Measurements from ENCODE around the gene VMP1. TPM values are rescaled to one million over a fixed set of nuclear protein-coding genes. Genes with fewer than 3 reads are reported as not detected.
A peak's percentile ranks its signal among the peaks of the same experiment; 100 is the strongest.

Gene VMP1
- total and polyA plus RNA-seq, 2 of the 13 experiments (the other 11 are each of a cell fraction or from before 2014, with no cell fraction given): 186 to 271 TPM

DNA sequence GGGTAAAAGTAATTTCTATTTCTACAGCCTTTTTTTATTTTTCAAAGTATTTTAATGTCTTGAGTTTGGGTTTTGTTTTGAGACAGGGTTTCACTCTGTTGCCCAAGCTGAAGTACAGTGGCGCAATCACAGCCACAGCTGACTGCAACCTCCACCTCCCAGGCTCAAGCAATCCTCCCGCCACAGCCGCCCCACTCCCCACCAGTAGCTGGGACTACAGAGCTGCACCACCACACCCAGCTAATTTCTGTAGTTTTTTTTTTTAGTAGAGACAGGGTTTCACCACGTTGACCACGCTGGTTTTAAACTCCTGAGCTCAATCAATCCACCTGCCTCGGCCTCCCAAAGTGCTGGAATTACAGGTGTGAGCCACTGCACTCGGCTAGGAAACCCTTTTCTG, 141.3 kb downstream of the VMP1 start (continued):
- TF ChIP-seq ZNF101 (CRISPR knock-in tag; IDR thresholded peaks at IDR 0.05; ENCODE audit: borderline replicate concordance, low read depth) (no peak), ZBTB20 (CRISPR knock-in tag; IDR thresholded peaks at IDR 0.05; ENCODE audit: borderline replicate concordance, low read depth) (no peak), NFYB (CRISPR knock-in tag; IDR thresholded peaks at IDR 0.05) (no peak), BCL6 (CRISPR knock-in tag; IDR thresholded peaks at IDR 0.05) (peak; percentile 32; the same call in 1 of the 2 replicates), ZNF709 (CRISPR knock-in tag; IDR thresholded peaks at IDR 0.05) (no peak), NFKBIZ (CRISPR knock-in tag; IDR thresholded peaks at IDR 0.05) (0 out of 2 replicates have a peak, but pooled peaks have one; percentile 34), GATA4 (IDR thresholded peaks at IDR 0.05; ENCODE audit: borderline replicate concordance, low read depth) (no peak), JARID2 (CRISPR knock-in tag; IDR thresholded peaks at IDR 0.05; ENCODE audit: insufficient replicate concordance) (no peak), ZNF446 (CRISPR knock-in tag; IDR thresholded peaks at IDR 0.05) (no peak), NFIB (CRISPR knock-in tag; IDR thresholded peaks at IDR 0.05; ENCODE audit: borderline replicate concordance) (no peak), ZNF775 (CRISPR knock-in tag; IDR thresholded peaks at IDR 0.05; ENCODE audit: borderline replicate concordance) (no peak), KDM4B (CRISPR knock-in tag; IDR thresholded peaks at IDR 0.05) (no peak; the same call in 1 of the 2 replicates), TRIM24 (CRISPR knock-in tag; IDR thresholded peaks at IDR 0.05) (no peak), ZNF329 (CRISPR knock-in tag; IDR thresholded peaks at IDR 0.05; ENCODE audit: low read depth) (no peak), HOMEZ (CRISPR knock-in tag; IDR thresholded peaks at IDR 0.05; ENCODE audit: low read depth) (peak; percentile 59; the same call in 1 of the 2 replicates), ZFP36L2 (CRISPR knock-in tag; IDR thresholded peaks at IDR 0.05) (no peak), ESRRA (CRISPR knock-in tag; IDR thresholded peaks at IDR 0.05; ENCODE audit: low read depth) (no peak), MAF1 (CRISPR knock-in tag; IDR thresholded peaks at IDR 0.05; ENCODE audit: borderline replicate concordance) (no peak), ZNF724P (CRISPR knock-in tag; IDR thresholded peaks at IDR 0.05; ENCODE audit: borderline replicate concordance) (no peak)
- TF ChIP-seq, protein P1, sequence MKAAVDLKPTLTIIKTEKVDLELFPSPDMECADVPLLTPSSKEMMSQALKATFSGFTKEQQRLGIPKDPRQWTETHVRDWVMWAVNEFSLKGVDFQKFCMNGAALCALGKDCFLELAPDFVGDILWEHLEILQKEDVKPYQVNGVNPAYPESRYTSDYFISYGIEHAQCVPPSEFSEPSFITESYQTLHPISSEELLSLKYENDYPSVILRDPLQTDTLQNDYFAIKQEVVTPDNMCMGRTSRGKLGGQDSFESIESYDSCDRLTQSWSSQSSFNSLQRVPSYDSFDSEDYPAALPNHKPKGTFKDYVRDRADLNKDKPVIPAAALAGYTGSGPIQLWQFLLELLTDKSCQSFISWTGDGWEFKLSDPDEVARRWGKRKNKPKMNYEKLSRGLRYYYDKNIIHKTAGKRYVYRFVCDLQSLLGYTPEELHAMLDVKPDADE (CRISPR knock-in tag; IDR thresholded peaks at IDR 0.05): no peak
- TF ChIP-seq, protein P2, sequence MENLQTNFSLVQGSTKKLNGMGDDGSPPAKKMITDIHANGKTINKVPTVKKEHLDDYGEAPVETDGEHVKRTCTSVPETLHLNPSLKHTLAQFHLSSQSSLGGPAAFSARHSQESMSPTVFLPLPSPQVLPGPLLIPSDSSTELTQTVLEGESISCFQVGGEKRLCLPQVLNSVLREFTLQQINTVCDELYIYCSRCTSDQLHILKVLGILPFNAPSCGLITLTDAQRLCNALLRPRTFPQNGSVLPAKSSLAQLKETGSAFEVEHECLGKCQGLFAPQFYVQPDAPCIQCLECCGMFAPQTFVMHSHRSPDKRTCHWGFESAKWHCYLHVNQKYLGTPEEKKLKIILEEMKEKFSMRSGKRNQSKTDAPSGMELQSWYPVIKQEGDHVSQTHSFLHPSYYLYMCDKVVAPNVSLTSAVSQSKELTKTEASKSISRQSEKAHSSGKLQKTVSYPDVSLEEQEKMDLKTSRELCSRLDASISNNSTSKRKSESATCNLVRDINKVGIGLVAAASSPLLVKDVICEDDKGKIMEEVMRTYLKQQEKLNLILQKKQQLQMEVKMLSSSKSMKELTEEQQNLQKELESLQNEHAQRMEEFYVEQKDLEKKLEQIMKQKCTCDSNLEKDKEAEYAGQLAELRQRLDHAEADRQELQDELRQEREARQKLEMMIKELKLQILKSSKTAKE (CRISPR knock-in tag; IDR thresholded peaks at IDR 0.05; ENCODE audit: borderline replicate concordance): no peak
- TF ChIP-seq, protein P3, sequence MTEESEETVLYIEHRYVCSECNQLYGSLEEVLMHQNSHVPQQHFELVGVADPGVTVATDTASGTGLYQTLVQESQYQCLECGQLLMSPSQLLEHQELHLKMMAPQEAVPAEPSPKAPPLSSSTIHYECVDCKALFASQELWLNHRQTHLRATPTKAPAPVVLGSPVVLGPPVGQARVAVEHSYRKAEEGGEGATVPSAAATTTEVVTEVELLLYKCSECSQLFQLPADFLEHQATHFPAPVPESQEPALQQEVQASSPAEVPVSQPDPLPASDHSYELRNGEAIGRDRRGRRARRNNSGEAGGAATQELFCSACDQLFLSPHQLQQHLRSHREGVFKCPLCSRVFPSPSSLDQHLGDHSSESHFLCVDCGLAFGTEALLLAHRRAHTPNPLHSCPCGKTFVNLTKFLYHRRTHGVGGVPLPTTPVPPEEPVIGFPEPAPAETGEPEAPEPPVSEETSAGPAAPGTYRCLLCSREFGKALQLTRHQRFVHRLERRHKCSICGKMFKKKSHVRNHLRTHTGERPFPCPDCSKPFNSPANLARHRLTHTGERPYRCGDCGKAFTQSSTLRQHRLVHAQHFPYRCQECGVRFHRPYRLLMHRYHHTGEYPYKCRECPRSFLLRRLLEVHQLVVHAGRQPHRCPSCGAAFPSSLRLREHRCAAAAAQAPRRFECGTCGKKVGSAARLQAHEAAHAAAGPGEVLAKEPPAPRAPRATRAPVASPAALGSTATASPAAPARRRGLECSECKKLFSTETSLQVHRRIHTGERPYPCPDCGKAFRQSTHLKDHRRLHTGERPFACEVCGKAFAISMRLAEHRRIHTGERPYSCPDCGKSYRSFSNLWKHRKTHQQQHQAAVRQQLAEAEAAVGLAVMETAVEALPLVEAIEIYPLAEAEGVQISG (CRISPR knock-in tag; IDR thresholded peaks at IDR 0.05): 0 out of 2 replicates have a peak, but pooled peaks have one; percentile 52
